GM19468 (cell line): ENCODE measurements around the gene SLC2A2.

ENCODE experiments used
- ATAC-seq: cut with Tn5 transposase; IDR thresholded peaks from one replicate; pipeline ENCODE4 v1.9.1; 2021; ENCODE audit warnings: mild to moderate bottlenecking, moderate library complexity, moderate number of reproducible peaks; ENCODE audit not compliant: unreplicated experiment; ENCODE audit errors: extremely low read depth

SLC2A2 gene

GRCh38 chr3:170949211-170949610 is 77.3 kb downstream of the SLC2A2 start:
- ATAC-seq, result no peak

DNA sequence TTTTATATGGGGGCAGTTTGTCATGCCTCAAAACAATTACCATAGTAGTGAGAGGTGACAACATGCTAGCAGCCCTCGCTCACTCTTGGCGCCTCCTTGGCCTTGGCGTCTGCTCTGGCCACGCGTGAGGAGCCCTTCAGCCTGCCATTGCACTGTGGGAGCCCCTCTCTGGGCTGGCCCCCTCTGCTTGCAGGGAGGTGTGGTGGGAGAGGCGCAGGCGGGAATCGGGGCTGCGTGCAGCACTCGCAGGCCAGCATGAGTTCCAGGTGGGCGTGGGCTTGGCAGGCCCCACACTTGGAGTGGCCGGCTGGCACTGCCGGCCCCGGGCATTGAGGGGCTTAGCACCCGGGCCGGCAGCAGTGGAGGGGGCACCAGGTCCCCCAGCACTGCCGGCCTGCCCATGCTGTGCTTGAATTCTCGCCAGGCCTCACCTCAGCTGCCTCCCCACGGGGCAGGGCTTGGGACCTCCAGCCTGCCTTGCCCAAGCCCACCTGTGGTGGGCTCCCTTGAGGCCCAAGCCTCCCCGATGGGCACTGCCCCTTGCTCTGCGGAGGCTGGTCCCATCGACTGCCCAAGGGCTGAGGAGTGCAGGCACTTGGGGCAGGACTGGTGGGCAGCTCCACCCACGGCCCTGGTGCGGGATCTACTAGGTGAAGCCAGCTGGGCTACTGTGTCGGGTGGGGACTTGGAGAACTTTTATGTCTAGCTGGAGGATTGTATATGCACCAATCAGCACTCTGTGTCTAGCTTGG is 79.3 kb downstream of the SLC2A2 start:
- ATAC-seq, result no peak
